PFSK-1 (cell line): ENCODE data around the gene L3MBTL2.

Experiments
- FOXP2 ChIP-seq: optimal IDR thresholded peaks from 2 replicates; pipeline ENCODE3; 2011; ENCODE audit warnings: borderline replicate concordance, control low read depth, inconsistent platforms; ENCODE audit not compliant: insufficient read depth; ENCODE audit errors: extremely low read length, extremely low read depth
- POLR2AphosphoS5 ChIP-seq: IDR thresholded peaks from 2 replicates; pipeline ENCODE4 v1.6.1; 2012; ENCODE audit warnings: low read depth, mild to moderate bottlenecking, control low read depth, low read length, moderate library complexity
- SIN3A ChIP-seq: IDR thresholded peaks from 2 replicates; pipeline ENCODE4 v1.6.1; 2012; ENCODE audit warnings: mild to moderate bottlenecking, low read length, moderate library complexity, borderline replicate concordance; ENCODE audit not compliant: insufficient read depth
- TAF1 ChIP-seq: IDR thresholded peaks from 2 replicates; pipeline ENCODE4 v1.6.1; 2012; ENCODE audit warnings: low read length, control low read depth, borderline replicate concordance; ENCODE audit not compliant: insufficient read depth
- TF ChIP-seq, protein P1 (sequence below), 2 experiments: IDR thresholded peaks; 2 replicates each; pipeline versions ENCODE4 v1.6.1 to v1.8.0; 2011 to 2012; ENCODE audit warnings: low read depth in 2 of 2, low read length in 2 of 2, control low read depth in 1 of 2, inconsistent platforms in 1 of 2, mild to moderate bottlenecking in 1 of 2, moderate library complexity in 1 of 2; ENCODE audit not compliant: insufficient read depth in 1 of 2

DNA sequence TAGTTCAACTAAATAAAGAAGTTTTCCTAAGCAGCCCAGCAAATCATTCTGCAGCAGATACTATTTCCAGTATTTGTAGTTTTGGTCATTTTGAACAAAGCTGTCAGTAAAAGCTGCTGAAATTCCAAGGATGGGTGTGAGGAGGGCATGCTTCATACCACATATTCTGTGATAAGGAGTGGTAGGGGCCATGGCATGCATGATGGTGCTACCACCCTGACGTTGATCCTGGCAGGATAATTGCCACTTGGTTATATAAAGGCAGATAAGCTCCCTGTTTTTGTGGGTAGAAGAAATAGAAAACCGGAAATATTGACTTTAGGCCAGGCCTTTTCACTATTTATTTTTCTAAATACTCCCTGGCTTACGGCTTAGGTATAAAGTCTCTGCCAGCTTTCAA lies 33.1 kb upstream of the L3MBTL2 start:
- TF ChIP-seq TAF1 (no peak), POLR2AphosphoS5 (no peak), FOXP2 (no peak), SIN3A (no peak)
- TF ChIP-seq, protein P1, sequence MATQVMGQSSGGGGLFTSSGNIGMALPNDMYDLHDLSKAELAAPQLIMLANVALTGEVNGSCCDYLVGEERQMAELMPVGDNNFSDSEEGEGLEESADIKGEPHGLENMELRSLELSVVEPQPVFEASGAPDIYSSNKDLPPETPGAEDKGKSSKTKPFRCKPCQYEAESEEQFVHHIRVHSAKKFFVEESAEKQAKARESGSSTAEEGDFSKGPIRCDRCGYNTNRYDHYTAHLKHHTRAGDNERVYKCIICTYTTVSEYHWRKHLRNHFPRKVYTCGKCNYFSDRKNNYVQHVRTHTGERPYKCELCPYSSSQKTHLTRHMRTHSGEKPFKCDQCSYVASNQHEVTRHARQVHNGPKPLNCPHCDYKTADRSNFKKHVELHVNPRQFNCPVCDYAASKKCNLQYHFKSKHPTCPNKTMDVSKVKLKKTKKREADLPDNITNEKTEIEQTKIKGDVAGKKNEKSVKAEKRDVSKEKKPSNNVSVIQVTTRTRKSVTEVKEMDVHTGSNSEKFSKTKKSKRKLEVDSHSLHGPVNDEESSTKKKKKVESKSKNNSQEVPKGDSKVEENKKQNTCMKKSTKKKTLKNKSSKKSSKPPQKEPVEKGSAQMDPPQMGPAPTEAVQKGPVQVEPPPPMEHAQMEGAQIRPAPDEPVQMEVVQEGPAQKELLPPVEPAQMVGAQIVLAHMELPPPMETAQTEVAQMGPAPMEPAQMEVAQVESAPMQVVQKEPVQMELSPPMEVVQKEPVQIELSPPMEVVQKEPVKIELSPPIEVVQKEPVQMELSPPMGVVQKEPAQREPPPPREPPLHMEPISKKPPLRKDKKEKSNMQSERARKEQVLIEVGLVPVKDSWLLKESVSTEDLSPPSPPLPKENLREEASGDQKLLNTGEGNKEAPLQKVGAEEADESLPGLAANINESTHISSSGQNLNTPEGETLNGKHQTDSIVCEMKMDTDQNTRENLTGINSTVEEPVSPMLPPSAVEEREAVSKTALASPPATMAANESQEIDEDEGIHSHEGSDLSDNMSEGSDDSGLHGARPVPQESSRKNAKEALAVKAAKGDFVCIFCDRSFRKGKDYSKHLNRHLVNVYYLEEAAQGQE (IDR thresholded peaks at IDR 0.05; ENCODE audit: insufficient read depth in 1 of 2, low read depth in 2 of 2, low read length in 2 of 2), result no peak
